GM18951 (cell line): ENCODE data around the gene BRICD5.

Experiments used
- POLR2A ChIP-seq: IDR thresholded peaks from 4 replicates; pipeline ENCODE4 v1.6.1; 2011; ENCODE audit warnings: mild to moderate bottlenecking; ENCODE audit not compliant: insufficient read length, insufficient read depth; ENCODE audit errors: extremely low read depth
- in situ Hi-C: fragments of 300-500 bp; cut with MboI; formaldehyde crosslinking; loops from one replicate; pipeline ENCODE4 v1.12.0; 2022; ENCODE audit warnings: low sequenced_read_pairs, mixed read lengths, inconsistent platforms; ENCODE audit not compliant: unreplicated experiment

Gene BRICD5

GRCh38 chr16:2194166-2194834 lies 16.4 kb downstream of the BRICD5 start:
- in situ Hi-C loops: no loop called here
- no peak for TF ChIP-seq POLR2A

- TF ChIP-seq POLR2A: no peak
- in situ Hi-C loops: no loop called here
Measured at GRCh38 chr16:2191446-2191706, 19.3 kb downstream of the BRICD5 start.

DNA sequence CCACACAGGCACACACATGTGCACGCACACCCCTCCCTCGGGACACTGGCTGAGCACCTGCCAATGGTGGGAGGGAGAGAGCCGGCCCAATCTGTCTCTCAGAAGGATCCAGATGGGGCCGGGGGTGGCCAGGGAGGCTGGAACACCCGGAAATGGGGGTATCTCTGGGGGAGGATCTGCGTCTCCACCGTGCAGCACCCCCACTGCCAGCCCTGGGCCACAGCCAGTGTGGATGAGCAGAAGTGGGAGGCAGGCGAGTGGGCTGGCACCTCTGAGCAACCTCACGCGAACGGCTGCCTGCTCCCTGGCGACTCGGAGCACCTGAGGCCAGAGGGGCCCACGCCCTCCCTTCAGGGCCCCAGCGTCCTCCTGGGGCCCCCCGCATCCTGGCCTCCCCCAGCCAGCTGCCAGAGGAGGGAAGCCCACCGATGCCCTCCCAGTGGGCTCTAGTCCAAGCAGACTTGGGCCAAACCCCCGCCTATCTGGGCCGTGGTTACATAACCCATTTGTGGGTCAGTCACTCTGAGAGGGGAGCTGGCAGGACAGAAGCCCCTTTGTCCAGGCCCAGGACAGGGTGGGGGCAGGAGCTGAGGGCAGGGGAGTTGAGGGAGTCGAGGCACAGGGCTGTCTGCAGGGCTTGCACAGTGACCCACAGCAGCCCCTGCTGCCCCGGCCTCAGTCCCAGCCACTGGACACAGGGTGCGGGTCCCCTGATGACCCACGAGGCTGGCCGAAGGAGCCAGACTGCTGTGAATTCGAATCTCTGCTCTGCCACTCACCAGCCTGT lies 19.8 kb downstream of the BRICD5 start:
- no peak for TF ChIP-seq POLR2A
- in situ Hi-C loops: no loop called here

DNA sequence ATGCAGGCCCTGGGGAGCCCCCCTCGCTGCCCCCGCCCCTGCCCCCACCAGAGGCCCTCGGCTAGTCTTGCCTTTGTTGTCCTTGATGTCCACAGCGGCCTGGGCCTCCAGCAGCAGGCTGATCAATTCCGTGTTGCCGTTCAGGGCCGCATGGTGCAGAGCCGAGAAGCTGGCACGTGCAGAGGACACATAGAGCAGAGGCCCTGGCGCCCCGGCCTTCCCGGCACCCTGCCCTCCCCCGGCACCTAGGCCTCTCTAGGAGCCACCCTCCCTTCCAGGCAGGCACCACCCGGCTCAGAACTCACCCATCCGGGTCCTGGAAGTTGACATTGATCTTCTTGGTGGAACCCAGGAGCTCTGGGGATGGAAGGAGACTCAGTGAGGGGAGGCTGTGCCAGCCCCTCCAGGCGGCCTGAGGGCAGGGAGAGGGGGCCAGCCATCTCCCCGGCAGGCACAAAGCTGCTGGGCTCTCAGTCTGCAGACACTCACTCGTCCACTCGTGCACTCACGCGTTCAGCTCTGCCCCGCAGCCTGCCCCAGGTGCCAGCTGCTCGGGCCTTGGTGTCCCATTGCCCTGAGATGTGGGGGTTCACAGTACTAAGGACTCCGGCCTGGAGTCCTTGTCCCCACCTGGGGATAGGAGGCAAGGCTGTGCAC lies 20.5 kb downstream of the BRICD5 start:
- no peak for TF ChIP-seq POLR2A
- in situ Hi-C loops: no loop called here

DNA sequence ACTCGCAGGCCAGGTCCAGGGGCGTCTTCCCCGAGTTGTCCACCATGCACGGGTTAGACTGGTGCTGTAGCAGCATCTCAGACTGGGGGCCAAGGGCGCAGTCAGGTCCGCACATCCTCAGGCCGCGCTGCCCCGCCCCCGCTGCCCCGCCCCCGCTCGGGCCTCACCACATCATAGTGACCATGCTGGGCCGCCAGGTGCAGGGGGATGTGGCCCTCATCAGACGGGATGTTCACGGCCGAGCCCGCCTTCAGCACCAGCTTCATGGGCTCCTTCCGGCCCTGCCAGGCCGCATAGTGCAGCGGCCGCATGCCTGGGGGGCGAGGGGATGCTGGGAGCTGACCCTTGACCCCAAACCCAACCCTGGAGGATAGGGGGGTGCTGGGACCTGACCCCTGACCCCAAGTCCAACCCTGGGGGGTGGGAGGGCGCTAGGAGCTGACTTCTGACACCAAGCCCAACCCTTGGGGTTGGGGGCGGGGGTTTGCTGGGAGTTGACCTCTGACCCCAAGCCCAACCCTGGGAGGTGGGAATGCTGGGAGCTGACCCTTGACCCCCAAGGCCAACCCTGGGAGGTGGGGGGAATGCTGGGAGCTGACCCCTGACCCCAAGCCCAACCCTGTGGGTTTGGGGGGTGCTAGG lies 21.3 kb downstream of the BRICD5 start:
- in situ Hi-C loops: no loop called here
- no peak for TF ChIP-seq POLR2A

- TF ChIP-seq POLR2A: no peak
- in situ Hi-C loops: no loop called here
Measured at GRCh38 chr16:2188395-2188794, 22.3 kb downstream of the BRICD5 start.

DNA sequence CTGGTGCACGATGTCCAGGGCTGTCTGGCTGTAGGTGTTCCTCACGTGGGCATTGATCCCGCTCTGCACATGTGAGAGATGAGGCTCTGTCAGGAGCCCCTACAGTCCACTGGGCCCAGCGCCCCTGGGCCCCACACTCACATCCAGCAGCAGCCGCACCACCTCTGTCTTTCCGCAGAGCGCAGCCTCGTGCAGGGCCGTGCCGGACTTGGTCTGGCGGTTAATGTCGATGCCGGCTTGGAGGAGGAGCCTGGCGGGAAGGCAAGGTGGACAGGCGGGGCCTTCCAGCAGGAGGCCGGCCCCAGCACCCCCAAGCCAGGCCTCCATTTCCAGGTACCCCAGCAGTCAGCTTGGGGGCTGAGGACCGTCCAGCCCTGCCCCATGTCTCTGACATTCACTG lies 23.5 kb downstream of the BRICD5 start:
- in situ Hi-C loops: no loop called here
- no peak for TF ChIP-seq POLR2A

- TF ChIP-seq POLR2A: no peak
- in situ Hi-C loops: no loop called here
Measured at GRCh38 chr16:2186505-2186904, 24.2 kb downstream of the BRICD5 start.

DNA sequence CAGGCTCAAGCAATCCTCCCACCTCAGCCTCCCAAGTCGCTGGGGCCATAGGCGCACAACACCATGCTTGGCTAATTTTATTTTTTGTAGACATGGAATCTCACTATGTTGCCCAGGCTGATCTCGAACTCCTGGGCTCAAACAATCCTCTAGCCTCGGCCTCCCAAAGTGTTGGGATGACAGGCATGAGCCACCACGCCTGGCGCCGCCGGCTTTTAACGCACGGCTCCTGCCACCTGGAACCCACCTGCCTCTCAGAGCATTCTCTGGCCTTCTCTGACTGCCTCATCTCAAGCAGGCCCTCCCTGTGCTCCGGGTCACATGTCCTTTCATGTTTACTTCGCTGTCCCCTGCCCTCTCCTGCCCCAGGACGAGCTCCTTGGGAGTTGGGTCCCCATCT lies 24.6 kb downstream of the BRICD5 start:
- in situ Hi-C loops: no loop called here
- no peak for TF ChIP-seq POLR2A

DNA sequence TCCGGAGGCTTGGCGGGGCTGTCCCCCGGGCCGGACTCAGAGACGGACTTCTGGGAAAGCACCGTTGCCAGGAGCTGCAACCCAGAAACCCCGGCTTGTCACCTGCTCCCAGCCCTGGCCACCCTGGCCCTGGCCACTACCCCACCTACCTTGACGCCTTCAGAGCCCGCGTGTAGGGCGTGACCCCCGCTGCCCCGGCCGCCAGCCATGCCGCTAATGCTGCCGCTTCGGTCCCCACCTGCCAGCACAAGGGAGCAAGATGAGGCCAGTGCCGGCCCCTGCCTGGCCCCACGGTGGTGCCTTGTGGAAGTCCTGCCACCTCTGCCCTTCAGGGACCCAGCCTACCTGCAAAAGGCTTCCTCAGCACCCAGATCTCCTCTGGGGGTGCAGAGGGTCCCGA lies 25.7 kb downstream of the BRICD5 start:
- no peak for TF ChIP-seq POLR2A
- in situ Hi-C loops: no loop called here

- in situ Hi-C loops: no loop called here
- no peak for TF ChIP-seq POLR2A
Measured at GRCh38 chr16:2184346-2184745, 26.3 kb downstream of the BRICD5 start.

- in situ Hi-C loops: no loop called here
- TF ChIP-seq POLR2A: no peak
Measured at GRCh38 chr16:2183671-2184070, 27.0 kb downstream of the BRICD5 start.

GRCh38 chr16:2181952-2182351 lies 28.7 kb downstream of the BRICD5 start:
- TF ChIP-seq POLR2A: no peak
- in situ Hi-C loops: no loop called here
